HL-60 (cell line): ENCODE measurements around the gene ARRB1.

Experiments
- DNase-seq, 2 experiments: peaks; one replicate each; pipeline ENCODE4 v3.0.0-alpha.2; 2010 to 2020; ENCODE audit warnings: low read depth in 1 of 2, low spot score in 1 of 2
- H3K27ac ChIP-seq: fragments of 250-450 bp; sonication (Bioruptor Pico); replicated peaks from 2 replicates; pipeline ENCODE4 v1.5.1; 2020; ENCODE audit warnings: mild to moderate bottlenecking, moderate library complexity
- H3K27me3 ChIP-seq: fragments of 250-450 bp; sonication (Bioruptor Pico); 2 replicates; pipeline ENCODE4 v1.5.1; 2021; ENCODE audit warnings: mild to moderate bottlenecking, moderate library complexity; ENCODE audit not compliant: insufficient read depth, poor library complexity, severe bottlenecking
- H3K4me3 ChIP-seq: replicated peaks from 2 replicates; pipeline ENCODE4 v1.5.1; 2011; ENCODE audit warnings: mild to moderate bottlenecking, control low read depth, low read length; ENCODE audit not compliant: insufficient read depth
- GABPA ChIP-seq: IDR thresholded peaks from 2 replicates; pipeline ENCODE4 v1.6.1; 2012; ENCODE audit warnings: low read depth
- POLR2AphosphoS5 ChIP-seq: IDR thresholded peaks from 2 replicates; pipeline ENCODE4 v1.6.1; 2012; ENCODE audit warnings: low read depth
- SPI1 ChIP-seq: IDR thresholded peaks from 2 replicates; pipeline ENCODE4 v1.6.1; 2012; ENCODE audit warnings: low read depth, mild to moderate bottlenecking, borderline replicate concordance
- TF ChIP-seq, protein P1 (sequence below): IDR thresholded peaks from 2 replicates; pipeline ENCODE4 v1.6.1; 2012; ENCODE audit warnings: low read depth; ENCODE audit not compliant: insufficient replicate concordance
- TF ChIP-seq, protein P2 (sequence below): IDR thresholded peaks from one replicate; pipeline ENCODE4 v1.5.1; 2011; ENCODE audit warnings: low read length, control low read depth, inconsistent platforms; ENCODE audit not compliant: insufficient read depth

The ARRB1 gene

DNA sequence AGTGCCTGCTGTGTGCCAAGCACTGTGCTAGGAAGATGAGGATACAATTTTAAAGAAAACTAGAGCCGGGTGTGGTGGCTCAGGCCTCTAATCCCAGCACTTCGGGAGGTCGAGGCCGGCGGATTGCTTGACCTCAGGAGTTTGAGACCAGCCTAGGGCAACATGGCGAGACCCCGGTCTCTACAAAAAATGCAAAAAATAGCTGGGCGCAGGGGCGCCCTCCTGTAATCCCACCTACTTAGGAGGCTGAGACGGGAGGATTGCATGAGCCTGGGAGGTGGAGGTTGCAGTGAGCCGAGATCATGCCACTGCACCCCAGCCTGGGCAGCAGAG lies 102.6 kb downstream of the ARRB1 start:
- Histone ChIP-seq H3K27ac (no peak overlapping the region), H3K27me3 (no peaks in the 10 kb centered on the region), H3K4me3 (no peak overlapping the region)
- no peak for DNase-seq
- TF ChIP-seq, protein P1, sequence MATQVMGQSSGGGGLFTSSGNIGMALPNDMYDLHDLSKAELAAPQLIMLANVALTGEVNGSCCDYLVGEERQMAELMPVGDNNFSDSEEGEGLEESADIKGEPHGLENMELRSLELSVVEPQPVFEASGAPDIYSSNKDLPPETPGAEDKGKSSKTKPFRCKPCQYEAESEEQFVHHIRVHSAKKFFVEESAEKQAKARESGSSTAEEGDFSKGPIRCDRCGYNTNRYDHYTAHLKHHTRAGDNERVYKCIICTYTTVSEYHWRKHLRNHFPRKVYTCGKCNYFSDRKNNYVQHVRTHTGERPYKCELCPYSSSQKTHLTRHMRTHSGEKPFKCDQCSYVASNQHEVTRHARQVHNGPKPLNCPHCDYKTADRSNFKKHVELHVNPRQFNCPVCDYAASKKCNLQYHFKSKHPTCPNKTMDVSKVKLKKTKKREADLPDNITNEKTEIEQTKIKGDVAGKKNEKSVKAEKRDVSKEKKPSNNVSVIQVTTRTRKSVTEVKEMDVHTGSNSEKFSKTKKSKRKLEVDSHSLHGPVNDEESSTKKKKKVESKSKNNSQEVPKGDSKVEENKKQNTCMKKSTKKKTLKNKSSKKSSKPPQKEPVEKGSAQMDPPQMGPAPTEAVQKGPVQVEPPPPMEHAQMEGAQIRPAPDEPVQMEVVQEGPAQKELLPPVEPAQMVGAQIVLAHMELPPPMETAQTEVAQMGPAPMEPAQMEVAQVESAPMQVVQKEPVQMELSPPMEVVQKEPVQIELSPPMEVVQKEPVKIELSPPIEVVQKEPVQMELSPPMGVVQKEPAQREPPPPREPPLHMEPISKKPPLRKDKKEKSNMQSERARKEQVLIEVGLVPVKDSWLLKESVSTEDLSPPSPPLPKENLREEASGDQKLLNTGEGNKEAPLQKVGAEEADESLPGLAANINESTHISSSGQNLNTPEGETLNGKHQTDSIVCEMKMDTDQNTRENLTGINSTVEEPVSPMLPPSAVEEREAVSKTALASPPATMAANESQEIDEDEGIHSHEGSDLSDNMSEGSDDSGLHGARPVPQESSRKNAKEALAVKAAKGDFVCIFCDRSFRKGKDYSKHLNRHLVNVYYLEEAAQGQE: no peak
- TF ChIP-seq POLR2AphosphoS5 (no peak), GABPA (no peak), SPI1 (no peak)
- TF ChIP-seq, protein P2, sequence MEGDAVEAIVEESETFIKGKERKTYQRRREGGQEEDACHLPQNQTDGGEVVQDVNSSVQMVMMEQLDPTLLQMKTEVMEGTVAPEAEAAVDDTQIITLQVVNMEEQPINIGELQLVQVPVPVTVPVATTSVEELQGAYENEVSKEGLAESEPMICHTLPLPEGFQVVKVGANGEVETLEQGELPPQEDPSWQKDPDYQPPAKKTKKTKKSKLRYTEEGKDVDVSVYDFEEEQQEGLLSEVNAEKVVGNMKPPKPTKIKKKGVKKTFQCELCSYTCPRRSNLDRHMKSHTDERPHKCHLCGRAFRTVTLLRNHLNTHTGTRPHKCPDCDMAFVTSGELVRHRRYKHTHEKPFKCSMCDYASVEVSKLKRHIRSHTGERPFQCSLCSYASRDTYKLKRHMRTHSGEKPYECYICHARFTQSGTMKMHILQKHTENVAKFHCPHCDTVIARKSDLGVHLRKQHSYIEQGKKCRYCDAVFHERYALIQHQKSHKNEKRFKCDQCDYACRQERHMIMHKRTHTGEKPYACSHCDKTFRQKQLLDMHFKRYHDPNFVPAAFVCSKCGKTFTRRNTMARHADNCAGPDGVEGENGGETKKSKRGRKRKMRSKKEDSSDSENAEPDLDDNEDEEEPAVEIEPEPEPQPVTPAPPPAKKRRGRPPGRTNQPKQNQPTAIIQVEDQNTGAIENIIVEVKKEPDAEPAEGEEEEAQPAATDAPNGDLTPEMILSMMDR: no peak

DNA sequence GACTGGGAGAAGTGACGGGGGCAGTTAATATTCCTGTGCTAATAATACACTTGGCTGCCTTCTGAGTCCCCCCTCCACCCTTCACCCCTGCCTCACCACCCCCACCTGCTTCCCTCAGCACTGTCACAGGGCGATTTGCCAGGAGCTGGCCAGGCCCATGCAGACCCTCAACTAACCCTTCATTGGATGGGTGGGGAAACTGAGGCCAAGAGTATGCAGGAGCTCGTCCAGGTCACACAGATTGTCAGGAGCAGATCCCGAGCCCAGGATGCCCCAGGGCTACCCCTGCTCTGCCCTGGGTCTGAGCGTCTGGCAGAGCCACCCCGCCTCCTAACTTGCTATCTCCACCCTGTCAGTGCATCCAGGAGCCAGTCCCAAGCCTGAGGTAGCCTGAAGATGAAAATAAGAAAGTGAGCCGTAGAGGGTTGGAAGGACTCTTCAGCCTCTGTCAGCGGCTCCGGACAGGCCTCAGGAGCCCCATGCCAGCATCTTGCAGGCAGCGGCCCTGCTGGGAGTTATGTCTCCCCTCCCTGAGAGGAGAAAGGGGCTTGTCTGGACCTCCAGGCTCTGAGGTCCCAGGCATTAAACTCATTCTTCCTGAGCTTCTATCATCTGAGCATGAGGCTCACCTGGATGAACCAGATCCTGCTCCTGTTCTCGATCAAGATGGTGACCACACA lies 104.7 kb downstream of the ARRB1 start:
- no peak overlapping the region for H3K4me3 ChIP-seq
- H3K27me3 ChIP-seq: peaks cover 13% of the 10 kb centered on the region
- no peak overlapping the region for H3K27ac ChIP-seq
- no peak for DNase-seq
- TF ChIP-seq, protein P1: no peak
- TF ChIP-seq, protein P2: no peak
- TF ChIP-seq GABPA: no peak
- TF ChIP-seq SPI1: no peak
- TF ChIP-seq POLR2AphosphoS5: no peak

DNA sequence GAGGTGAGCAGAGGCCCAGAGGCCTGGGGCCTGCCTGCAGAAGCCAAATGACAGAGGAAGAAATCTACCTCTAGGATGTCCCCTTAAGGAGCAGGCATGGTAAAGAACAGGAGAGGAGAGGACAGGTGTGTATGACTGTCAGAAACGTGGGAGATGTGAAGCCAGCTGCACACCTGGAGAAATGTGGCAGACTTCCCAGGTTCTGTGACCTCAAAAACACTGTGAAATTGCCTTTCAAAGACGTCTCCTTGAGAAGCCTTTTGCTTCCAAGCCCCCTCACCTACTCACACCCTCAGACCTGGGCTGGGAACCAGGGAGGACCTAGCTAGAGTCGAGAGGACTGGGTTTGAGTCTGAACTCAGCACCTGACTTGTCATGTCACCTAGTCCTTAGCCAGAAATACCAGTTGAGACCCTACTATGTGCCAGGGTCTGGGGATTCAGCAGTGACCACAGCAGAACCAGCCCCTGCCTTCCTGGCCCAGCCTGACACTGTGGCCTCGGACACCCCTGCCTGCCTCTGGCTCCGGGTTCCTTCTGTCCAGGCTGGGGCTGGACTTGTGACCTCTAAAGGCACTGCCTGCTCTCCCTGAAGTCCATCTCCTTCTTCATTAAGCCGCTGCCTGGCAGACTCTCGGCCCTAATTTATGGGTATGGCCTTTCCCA lies 105.3 kb downstream of the ARRB1 start:
- Histone ChIP-seq H3K4me3 (no peak overlapping the region), H3K27ac (no peak overlapping the region), H3K27me3 (peaks cover 13% of the 10 kb centered on the region)
- TF ChIP-seq SPI1 (no peak), GABPA (no peak), POLR2AphosphoS5 (no peak)
- TF ChIP-seq, protein P1: no peak
- TF ChIP-seq, protein P2: no peak
- DNase-seq: no peak
